H1 (cell line): ENCODE results near the gene EXOC6. TPM values are rescaled to one million over a fixed set of nuclear protein-coding genes. Genes with fewer than 3 reads are reported as not detected.

Source experiments
- CTCF ChIA-PET: fragments of 300-600 bp; sonication (Branson Sonifier 250); formaldehyde crosslinking; loops from one replicate; lab custom pipeline; 2021; ENCODE audit not compliant: partially characterized antibody; lab: Charles Lee
- POLR2A ChIA-PET: fragments of 300-600 bp; sonication (Branson Sonifier 250); formaldehyde crosslinking; loops from one replicate; lab custom pipeline; 2021; ENCODE audit warnings: inconsistent platforms; ENCODE audit not compliant: partially characterized antibody; lab: Charles Lee
- DNase-seq, 2 experiments: peaks; one replicate each; pipeline versions ENCODE4 v3.0.0 to v3.0.0-alpha.2; 2010 to 2022; ENCODE audit warnings: low spot score in 2 of 2, low read depth in 1 of 2, mixed read lengths in 1 of 2
- FAIRE-seq: peaks from 2 replicates; lab custom pipeline; 2011; peaks lifted over from hg19 to GRCh38; lab: Jason Lieb, UNC
- H2AFZ ChIP-seq: 2 replicates; pipeline ENCODE4 v1.8.1; 2012; ENCODE audit warnings: low read length, inconsistent platforms
- H2AK5ac ChIP-seq: 2 replicates; pipeline ENCODE4 v1.6.1; 2013; ENCODE audit warnings: low read depth, low read length
- H2BK120ac ChIP-seq: replicated peaks from 2 replicates; pipeline ENCODE3; 2013; ENCODE audit warnings: low read depth, low read length, inconsistent platforms
- H2BK12ac ChIP-seq: 2 replicates; pipeline ENCODE4 v1.6.1; 2013; ENCODE audit warnings: low read depth, low read length
- H2BK15ac ChIP-seq: 2 replicates; pipeline ENCODE4 v1.6.1; 2013; ENCODE audit warnings: low read length
- H2BK20ac ChIP-seq: 2 replicates; pipeline ENCODE4 v1.6.1; 2013; ENCODE audit warnings: low read length
- H2BK5ac ChIP-seq: 2 replicates; pipeline ENCODE4 v1.6.1; 2013; ENCODE audit warnings: low read depth, low read length
- H3K14ac ChIP-seq: 2 replicates; pipeline ENCODE4 v1.6.1; 2013; ENCODE audit warnings: inconsistent platforms; ENCODE audit not compliant: insufficient read length
- H3K18ac ChIP-seq: 2 replicates; pipeline ENCODE4 v1.6.1; 2013; ENCODE audit warnings: low read length; ENCODE audit errors: extremely low read depth
- H3K23ac ChIP-seq: 2 replicates; pipeline ENCODE4 v1.6.1; 2013; ENCODE audit warnings: inconsistent platforms; ENCODE audit not compliant: insufficient read length
- H3K23me2 ChIP-seq: 2 replicates; pipeline ENCODE4 v1.6.1; 2013; ENCODE audit warnings: low read depth, low read length
- H3K27ac ChIP-seq: 2 replicates; pipeline ENCODE4 v1.6.1; 2011; ENCODE audit warnings: low read depth, low read length, inconsistent platforms
- H3K27me3 ChIP-seq, 4 experiments: replicated peaks in 1 of 4; 1 replicate in 1 of 4; 2 replicates in 3 of 4; pipeline versions ENCODE4 v1.6.1 to v1.8.1; 2011 to 2013; ENCODE audit warnings: low read length in 3 of 4, mild to moderate bottlenecking in 3 of 4, inconsistent platforms in 2 of 4, mixed read lengths in 2 of 4, moderate library complexity in 1 of 4; ENCODE audit not compliant: control insufficient read depth in 3 of 4, insufficient read depth in 3 of 4; ENCODE audit errors: extremely low read depth in 1 of 4
- H3K36me3 ChIP-seq, 4 experiments: 2 replicates each; pipeline versions ENCODE4 v1.6.1 to v1.8.1; 2011 to 2013; ENCODE audit warnings: mild to moderate bottlenecking in 4 of 4, low read length in 3 of 4, moderate library complexity in 2 of 4, control low read depth in 1 of 4, inconsistent platforms in 1 of 4; ENCODE audit not compliant: insufficient read depth in 4 of 4, control insufficient read depth in 2 of 4
- H3K4ac ChIP-seq: replicated peaks from 2 replicates; pipeline ENCODE3; 2013; ENCODE audit warnings: low read length, low read depth, mixed read lengths, inconsistent platforms; ENCODE audit not compliant: insufficient read length
- H3K4me1 ChIP-seq, 4 experiments: replicated peaks in 1 of 4; 1 replicate in 1 of 4; 2 replicates in 3 of 4; pipeline versions ENCODE4 v1.6.1 to v1.8.1; 2011 to 2013; ENCODE audit warnings: low read length in 3 of 4, inconsistent platforms in 2 of 4, mixed read lengths in 1 of 4; ENCODE audit not compliant: insufficient read depth in 4 of 4, control insufficient read depth in 3 of 4
- H3K4me2 ChIP-seq, 2 experiments: 2 replicates each; pipeline versions ENCODE4 v1.6.1 to v1.8.1; 2011 to 2013; ENCODE audit warnings: low read depth in 2 of 2, low read length in 2 of 2, control low read depth in 1 of 2, inconsistent platforms in 1 of 2, mild to moderate bottlenecking in 1 of 2; ENCODE audit not compliant: insufficient read depth in 1 of 2
- H3K4me3 ChIP-seq, 4 experiments: fragments of 200-600, 300-600 bp in 1 of 4; sonication (generic), shearing (Covaris generic), sonication (Bioruptor Twin) in 1 of 4; 2 replicates each; pipeline versions ENCODE4 v1.5.1 to v1.8.1; 2011 to 2016; ENCODE audit warnings: low read length in 4 of 4, low read depth in 3 of 4, control low read depth in 2 of 4, inconsistent platforms in 2 of 4, mild to moderate bottlenecking in 2 of 4, mixed read lengths in 1 of 4, moderate library complexity in 1 of 4; ENCODE audit not compliant: insufficient read depth in 2 of 4; ENCODE audit errors: extremely low read depth in 1 of 4
- H3K56ac ChIP-seq: replicated peaks from 2 replicates; pipeline ENCODE3; 2013; ENCODE audit warnings: low read depth, mild to moderate bottlenecking, mixed read lengths, low read length, inconsistent platforms; ENCODE audit not compliant: insufficient read length
- H3K79me1 ChIP-seq: 2 replicates; pipeline ENCODE4 v1.6.1; 2013; ENCODE audit warnings: low read depth, low read length, control low read depth
- H3K79me2 ChIP-seq, 2 experiments: 2 replicates each; pipeline versions ENCODE4 v1.6.1 to v1.8.1; 2012 to 2013; ENCODE audit warnings: low read length in 2 of 2, mild to moderate bottlenecking in 2 of 2, inconsistent platforms in 1 of 2; ENCODE audit not compliant: insufficient read depth in 2 of 2, control insufficient read depth in 1 of 2
- H3K9ac ChIP-seq, 4 experiments: replicated peaks in 1 of 4; 1 replicate in 1 of 4; 2 replicates in 3 of 4; pipeline versions ENCODE4 v1.6.1 to v1.8.1; 2011 to 2013; ENCODE audit warnings: low read depth in 3 of 4, low read length in 3 of 4, control low read depth in 2 of 4, mild to moderate bottlenecking in 2 of 4, moderate library complexity in 2 of 4, inconsistent platforms in 1 of 4; ENCODE audit errors: extremely low read depth in 1 of 4
- H3K9me3 ChIP-seq, 2 experiments: 2 replicates each; pipeline versions ENCODE4 v1.6.1 to v1.8.1; 2012 to 2013; ENCODE audit warnings: mild to moderate bottlenecking in 2 of 2, moderate library complexity in 2 of 2, control low read depth in 1 of 2, inconsistent platforms in 1 of 2, low read depth in 1 of 2, low read length in 1 of 2, mixed read lengths in 1 of 2; ENCODE audit not compliant: insufficient read depth in 2 of 2
- H4K20me1 ChIP-seq, 2 experiments: replicated peaks in 1 of 2; 2 replicates each; pipeline versions ENCODE3 to v1.8.1; 2011 to 2013; ENCODE audit warnings: inconsistent platforms in 2 of 2, low read length in 2 of 2, mild to moderate bottlenecking in 1 of 2; ENCODE audit not compliant: insufficient read depth in 2 of 2, control insufficient read depth in 1 of 2
- H4K5ac ChIP-seq: 2 replicates; pipeline ENCODE4 v1.6.1; 2013; ENCODE audit warnings: low read length, low read depth, mixed read lengths, inconsistent platforms; ENCODE audit not compliant: insufficient read length
- H4K8ac ChIP-seq: 2 replicates; pipeline ENCODE4 v1.8.0; 2013; ENCODE audit warnings: mild to moderate bottlenecking, moderate library complexity, low read length, inconsistent platforms; ENCODE audit not compliant: insufficient read depth; ENCODE audit errors: extremely low read depth
- H4K91ac ChIP-seq: replicated peaks from 2 replicates; pipeline ENCODE3; 2013; ENCODE audit warnings: low read length, mixed read lengths, inconsistent platforms; ENCODE audit not compliant: insufficient read length
- CHD1 ChIP-seq: IDR thresholded peaks from 2 replicates; pipeline ENCODE4 v1.6.1; 2012; ENCODE audit warnings: low read depth, low read length, improper control_type of control experiment
- CTBP2 ChIP-seq: IDR thresholded peaks from 2 replicates; pipeline ENCODE4 v1.7.0; 2011; ENCODE audit warnings: borderline replicate concordance, mild to moderate bottlenecking, moderate library complexity, mixed read lengths, low read length; ENCODE audit not compliant: insufficient read depth, insufficient read length
- GTF2F1 ChIP-seq: IDR thresholded peaks from 2 replicates; pipeline ENCODE4 v1.6.1; 2012; ENCODE audit warnings: low read depth, low read length, improper control_type of control experiment, borderline replicate concordance
- SP4 ChIP-seq: IDR thresholded peaks from 2 replicates; pipeline ENCODE4 v1.6.1; 2012; ENCODE audit warnings: low read length, inconsistent platforms
- TBP ChIP-seq: IDR thresholded peaks from 2 replicates; pipeline ENCODE4 v1.6.1; 2011; ENCODE audit warnings: low read depth, low read length, improper control_type of control experiment
- YY1 ChIP-seq: IDR thresholded peaks from 2 replicates; pipeline ENCODE4 v1.6.1; 2011; ENCODE audit warnings: low read depth, mild to moderate bottlenecking, low read length
- WGBS, 2 experiments: shearing (Covaris generic) in 1 of 2; methylation state at CpG; one replicate each; pipeline versions ENCODE4 v1.1.6 to v1.1.7; 2013 to 2015; ENCODE audit warnings: low lambda C conversion rate in 2 of 2, mixed read lengths in 2 of 2, inconsistent platforms in 1 of 2, low coverage in 1 of 2, missing lambda C conversion rate in 1 of 2; ENCODE audit not compliant: insufficient replicate concordance in 2 of 2, insufficient coverage in 1 of 2, insufficient read length in 1 of 2; ENCODE audit errors: extremely low coverage in 1 of 2, missing lambda C conversion rate in 1 of 2; 5-methylcytosine and 5-hydroxymethylcytosine counted together
- polyA plus RNA-seq, 7 experiments: library from polyadenylated mRNA; depleted of rRNA in 3 of 7; stranded (reverse) in 5 of 7; unstranded in 2 of 7; fragments of >200 nt in 5 of 7; fragments of 200-250 nt in 2 of 7; gene quantifications; 1 replicate in 5 of 7; 2 replicates in 1 of 7; 4 replicates in 1 of 7; pipeline versions ENCODE4 v1.2.1 to v1.2.3, GENCODE V29; 2011 to 2013; ENCODE audit warnings: missing spikeins in 2 of 7, mixed read lengths in 2 of 7
- total RNA-seq: library from RNA; stranded (reverse); fragmentation: NEBNext Ultra II Directional; extraction: Animal tissue kit (Norgen Biotek cat#: 25700); gene quantifications from 2 replicates; pipeline ENCODE4 v1.2.1, GENCODE V29; 2021
- TF ChIP-seq, protein P1 (sequence below): IDR thresholded peaks from 2 replicates; pipeline ENCODE4 v1.6.1; 2012; ENCODE audit warnings: inconsistent platforms
- TF ChIP-seq, protein P2 (sequence below): IDR thresholded peaks from 2 replicates; pipeline ENCODE4 v1.6.1; 2012; ENCODE audit warnings: low read length, inconsistent platforms

EXOC6 gene
- total and polyA plus RNA-seq, 2 of the 8 experiments (the other 6 are each of a cell fraction or from before 2014, with no cell fraction given), result 1.7 to 4.5 TPM

DNA sequence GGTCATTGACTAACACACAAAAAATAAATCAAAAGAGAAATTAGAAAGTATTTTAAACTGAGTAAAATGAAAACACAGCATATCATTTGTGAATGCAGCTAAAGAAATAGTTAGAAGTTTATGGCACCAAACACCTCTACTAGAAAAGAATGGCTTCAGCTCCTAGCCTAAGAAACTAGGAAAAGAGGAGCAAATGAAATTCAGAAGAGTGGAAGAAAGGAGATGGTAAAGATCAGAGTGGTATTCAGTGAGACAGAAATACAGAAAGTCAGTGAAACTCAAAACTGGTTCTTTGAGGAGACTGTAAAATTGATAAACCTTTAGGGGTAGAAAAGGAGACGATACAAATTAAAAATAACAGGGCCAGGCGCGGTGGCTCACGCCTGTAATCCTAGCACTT, 2.7 kb downstream of the EXOC6 start:
- H2BK20ac ChIP-seq, result no peak overlapping the region
- H3K79me1 ChIP-seq, result no peaks in the 10 kb centered on the region
- no peak overlapping the region for H3K4ac ChIP-seq
- H2AFZ ChIP-seq, result no peak overlapping the region
- no peaks in the 10 kb centered on the region; a peak in 1 of 4 replicates for H3K9me3 ChIP-seq
- no peaks in the 10 kb centered on the region for H3K36me3 ChIP-seq
- H3K4me2 ChIP-seq, result no peak overlapping the region
- H2BK15ac ChIP-seq, result no peak overlapping the region
- H4K20me1 ChIP-seq, result peaks cover 0 to 3% of the 10 kb centered on the region in 2 experiments
- H3K23ac ChIP-seq, result no peak overlapping the region
- 90% methylated on average over 4 of the region's 4 CpGs; no CpG with 5 or more reads in 1 of the 2 experiments for WGBS, 2 experiments
- H4K91ac ChIP-seq, result no peak overlapping the region
- no peak for DNase-seq
- no peak overlapping the region for H2BK12ac ChIP-seq
- H3K14ac ChIP-seq, result no peak overlapping the region
- H4K8ac ChIP-seq, result no peak overlapping the region
- no peak overlapping the region for H3K9ac ChIP-seq
- H3K4me3 ChIP-seq, result no peak overlapping the region
- H4K5ac ChIP-seq, result no peak overlapping the region
- no peak overlapping the region for H2BK5ac ChIP-seq
- H2AK5ac ChIP-seq, result no peak overlapping the region
- peaks cover 3 to 28% (median 14%) of the 10 kb centered on the region in 4 experiments for H3K27me3 ChIP-seq
- no peak overlapping the region for H3K56ac ChIP-seq
- CTCF ChIA-PET, result interaction anchor here (0.7 to 9.2 kb wide), 8 partner anchors 8 to 211 kb away, joined by 3 to 86 read pairs (median 4); no protein-coding TSS in a partner anchor
- H3K23me2 ChIP-seq, result peaks cover 7% of the 10 kb centered on the region; the same call in 1 of the 2 replicates
- no peak for FAIRE-seq
- H3K79me2 ChIP-seq, result no peaks in the 10 kb centered on the region
- H3K27ac ChIP-seq, result no peak overlapping the region
- H3K4me1 ChIP-seq, result peaks cover 0 to 2% (median 0%) of the 10 kb centered on the region in 4 experiments; a peak in 2 of 7 replicates
- POLR2A ChIA-PET, result no interaction called here
- H3K18ac ChIP-seq, result no peak overlapping the region
- H2BK120ac ChIP-seq, result no peak overlapping the region
- no peak for TF ChIP-seq YY1
- TF ChIP-seq SP4, result no peak
- no peak for TF ChIP-seq GTF2F1
- TF ChIP-seq, protein P1, sequence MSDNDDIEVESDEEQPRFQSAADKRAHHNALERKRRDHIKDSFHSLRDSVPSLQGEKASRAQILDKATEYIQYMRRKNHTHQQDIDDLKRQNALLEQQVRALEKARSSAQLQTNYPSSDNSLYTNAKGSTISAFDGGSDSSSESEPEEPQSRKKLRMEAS, result no peak
- TF ChIP-seq CHD1, result no peak
- TF ChIP-seq TBP, result no peak
- TF ChIP-seq, protein P2, sequence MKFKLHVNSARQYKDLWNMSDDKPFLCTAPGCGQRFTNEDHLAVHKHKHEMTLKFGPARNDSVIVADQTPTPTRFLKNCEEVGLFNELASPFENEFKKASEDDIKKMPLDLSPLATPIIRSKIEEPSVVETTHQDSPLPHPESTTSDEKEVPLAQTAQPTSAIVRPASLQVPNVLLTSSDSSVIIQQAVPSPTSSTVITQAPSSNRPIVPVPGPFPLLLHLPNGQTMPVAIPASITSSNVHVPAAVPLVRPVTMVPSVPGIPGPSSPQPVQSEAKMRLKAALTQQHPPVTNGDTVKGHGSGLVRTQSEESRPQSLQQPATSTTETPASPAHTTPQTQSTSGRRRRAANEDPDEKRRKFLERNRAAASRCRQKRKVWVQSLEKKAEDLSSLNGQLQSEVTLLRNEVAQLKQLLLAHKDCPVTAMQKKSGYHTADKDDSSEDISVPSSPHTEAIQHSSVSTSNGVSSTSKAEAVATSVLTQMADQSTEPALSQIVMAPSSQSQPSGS, result no peak
- TF ChIP-seq CTBP2, result no peak
